Fibroblast of skin of left biceps (primary cell): ENCODE results near the gene TECTA.
"Not testable (repeated sequence)": the region's sequence is repeated elsewhere in the genome, so short reads cannot be mapped to it uniquely, and the experiment has no call there.

Experiments used
- DNase-seq, 2 experiments: peaks; one replicate each; pipeline ENCODE4 v3.0.0-alpha.2; 2013; ENCODE audit warnings: low read depth in 2 of 2

Gene TECTA

GRCh38 chr11:121163658-121164308 lies 62.7 kb downstream of the TECTA start:
- no peak for DNase-seq

- DNase-seq, result not testable (repeated sequence)
Observed at GRCh38 chr11:121177629-121178028, 76.6 kb downstream of the TECTA start.

- no peak for DNase-seq
Observed at GRCh38 chr11:121179306-121179705, 78.3 kb downstream of the TECTA start.

GRCh38 chr11:121180183-121180582 lies 79.1 kb downstream of the TECTA start:
- no peak for DNase-seq

GRCh38 chr11:121188776-121189175 lies 87.7 kb downstream of the TECTA start:
- DNase-seq, result no peak

- no peak for DNase-seq
Observed at GRCh38 chr11:121191818-121192217, 90.8 kb downstream of the TECTA start.

GRCh38 chr11:121194731-121195596 lies 93.9 kb downstream of the TECTA start:
- DNase-seq, result peak; percentile 20 to 24

- no peak for DNase-seq
Observed at GRCh38 chr11:121198491-121198890, 97.4 kb downstream of the TECTA start.

- DNase-seq, result no peak
Observed at GRCh38 chr11:121199516-121199915, 98.5 kb downstream of the TECTA start.

GRCh38 chr11:121206810-121207209 lies 105.8 kb downstream of the TECTA start:
- DNase-seq, result no peak

GRCh38 chr11:121207485-121208115 lies 106.6 kb downstream of the TECTA start:
- DNase-seq, result peak in 1 of 2 experiments; percentile 2

GRCh38 chr11:121210445-121211080 lies 109.5 kb downstream of the TECTA start:
- no peak for DNase-seq

GRCh38 chr11:121211626-121212025 lies 110.6 kb downstream of the TECTA start:
- no peak for DNase-seq

GRCh38 chr11:121212536-121213361 lies 111.7 kb downstream of the TECTA start:
- DNase-seq, result no peak

GRCh38 chr11:121213362-121213893 lies 112.4 kb downstream of the TECTA start:
- DNase-seq, result no peak

GRCh38 chr11:121214861-121215260 lies 113.8 kb downstream of the TECTA start:
- no peak for DNase-seq

- no peak for DNase-seq
Observed at GRCh38 chr11:121221496-121222200, 120.6 kb downstream of the TECTA start.

GRCh38 chr11:121223161-121223560 lies 122.1 kb downstream of the TECTA start:
- no peak for DNase-seq

GRCh38 chr11:121225382-121225781 lies 124.3 kb downstream of the TECTA start:
- no peak for DNase-seq
